ENCODE data around the gene ZSCAN10.

ZSCAN10 gene

GRCh38 chr16:3046641-3047386 lies 52.3 kb downstream of the ZSCAN10 start:
- DNase-seq (ENCODE audit: low spot score) = no peak

- DNase-seq (ENCODE audit: low spot score) = no peak
Observed at GRCh38 chr16:3045758-3046640, 53.1 kb downstream of the ZSCAN10 start, which contains the start of gene MMP25. Gene MMP25 (plus strand): TSS chr16:3046561. CDS start chr16:3046918, 357 bp downstream.

- no peak for DNase-seq (ENCODE audit: low spot score)
Observed at GRCh38 chr16:3044708-3045107, 54.4 kb downstream of the ZSCAN10 start.

- DNase-seq (ENCODE audit: low spot score) = no peak
Observed at GRCh38 chr16:3042376-3042775, 56.7 kb downstream of the ZSCAN10 start.

GRCh38 chr16:3038896-3039295 lies 60.2 kb downstream of the ZSCAN10 start:
- no peak for DNase-seq (ENCODE audit: low spot score)
